DMS79 (cell line): Measurements from ENCODE around the gene HAAO.

Experiments
- DNase-seq: peaks from one replicate; lab custom pipeline; 2025; lab: John Stamatoyannopoulos, UW

Gene HAAO

GRCh38 chr2:42812899-42813479 is 20.6 kb upstream of the HAAO start:
- DNase-seq, result no peak

GRCh38 chr2:42810971-42811811 is 18.8 kb upstream of the HAAO start:
- peak; percentile 26 for DNase-seq

GRCh38 chr2:42810121-42810970 is 18.0 kb upstream of the HAAO start:
- peak; percentile 81 for DNase-seq

GRCh38 chr2:42809819-42810120 is 17.4 kb upstream of the HAAO start:
- DNase-seq, result no peak

GRCh38 chr2:42809131-42809818 is 16.9 kb upstream of the HAAO start:
- DNase-seq, result peak; percentile 36

GRCh38 chr2:42808301-42808700 is 15.9 kb upstream of the HAAO start:
- DNase-seq, result no peak

GRCh38 chr2:42806786-42807185 is 14.4 kb upstream of the HAAO start:
- DNase-seq, result no peak

GRCh38 chr2:42804891-42805290 is 12.5 kb upstream of the HAAO start:
- no peak for DNase-seq

GRCh38 chr2:42804338-42804737 is 12.0 kb upstream of the HAAO start:
- DNase-seq, result no peak

GRCh38 chr2:42802150-42802549 is 9.8 kb upstream of the HAAO start:
- no peak for DNase-seq

GRCh38 chr2:42801381-42801780 is 9.0 kb upstream of the HAAO start:
- no peak for DNase-seq

GRCh38 chr2:42800981-42801380 is 8.6 kb upstream of the HAAO start:
- DNase-seq, result no peak

GRCh38 chr2:42800461-42800962 is 8.1 kb upstream of the HAAO start:
- DNase-seq, result no peak

- DNase-seq, result no peak
Measured at GRCh38 chr2:42799881-42800280, 7.5 kb upstream of the HAAO start.

GRCh38 chr2:42797281-42797680 is 4.9 kb upstream of the HAAO start:
- no peak for DNase-seq

- no peak for DNase-seq
Measured at GRCh38 chr2:42796427-42797248, 4.3 kb upstream of the HAAO start.

- no peak for DNase-seq
Measured at GRCh38 chr2:42795841-42796301, 3.5 kb upstream of the HAAO start.

GRCh38 chr2:42795275-42795674 is 2.9 kb upstream of the HAAO start:
- DNase-seq, result no peak

GRCh38 chr2:42794271-42795046 is 2.1 kb upstream of the HAAO start:
- DNase-seq, result no peak
